ENCODE data around the gene FAM171A2.
"Not testable (repeated sequence)": the region's sequence is repeated elsewhere in the genome, so short reads cannot be mapped to it uniquely, and the experiment has no call there.

Gene FAM171A2

GRCh38 chr17:44363613-44364159 is at the start of gene FAM171A2:
Gene FAM171A2, minus strand, starts transcription at chr17:44363853. Its CDS starts 139 bp downstream, at chr17:44363714.
- peak in 1 of 2 donors; percentile 34 for DNase-seq (ENCODE audit: low read depth in 2 of 2, low spot score in 1 of 2)

- DNase-seq (ENCODE audit: low read depth in 2 of 2, low spot score in 1 of 2), result no peak
These were observed 45.8 kb upstream of the FAM171A2 start for GRCh38 chr17:44409309-44410028.

- DNase-seq (ENCODE audit: low read depth in 2 of 2, low spot score in 1 of 2), result no peak
These were observed 45.1 kb upstream of the FAM171A2 start for GRCh38 chr17:44408786-44409185.

- no peak for DNase-seq (ENCODE audit: low read depth in 2 of 2, low spot score in 1 of 2)
These were observed 39.0 kb upstream of the FAM171A2 start for GRCh38 chr17:44402564-44403172.

- no peak for DNase-seq (ENCODE audit: low read depth in 2 of 2, low spot score in 1 of 2)
These were observed 36.7 kb upstream of the FAM171A2 start for GRCh38 chr17:44400226-44400847.

- DNase-seq (ENCODE audit: low read depth in 2 of 2, low spot score in 1 of 2), result no peak
These were observed 35.3 kb upstream of the FAM171A2 start for GRCh38 chr17:44398692-44399691.

GRCh38 chr17:44397479-44398440 is 34.1 kb upstream of the FAM171A2 start:
- DNase-seq (ENCODE audit: low read depth in 2 of 2, low spot score in 1 of 2), result no peak

GRCh38 chr17:44396946-44397345 is 33.3 kb upstream of the FAM171A2 start:
- no peak for DNase-seq (ENCODE audit: low read depth in 2 of 2, low spot score in 1 of 2)

- DNase-seq (ENCODE audit: low read depth in 2 of 2, low spot score in 1 of 2), result no peak
These were observed 31.2 kb upstream of the FAM171A2 start for GRCh38 chr17:44394833-44395232.

- not testable (repeated sequence) for DNase-seq (ENCODE audit: low read depth in 2 of 2, low spot score in 1 of 2)
These were observed 30.5 kb upstream of the FAM171A2 start for GRCh38 chr17:44394112-44394511.

GRCh38 chr17:44390250-44390870 is 26.7 kb upstream of the FAM171A2 start:
- no peak for DNase-seq (ENCODE audit: low read depth in 2 of 2, low spot score in 1 of 2)

- no peak for DNase-seq (ENCODE audit: low read depth in 2 of 2, low spot score in 1 of 2)
These were observed 26.1 kb upstream of the FAM171A2 start for GRCh38 chr17:44389723-44390202.

- DNase-seq (ENCODE audit: low read depth in 2 of 2, low spot score in 1 of 2), result no peak
These were observed 25.6 kb upstream of the FAM171A2 start, which contains the start of gene ITGA2B for GRCh38 chr17:44389281-44389680. Gene ITGA2B, minus strand, starts transcription at chr17:44389649. Its CDS starts 176 bp downstream, at chr17:44389473.

- no peak for DNase-seq (ENCODE audit: low read depth in 2 of 2, low spot score in 1 of 2)
These were observed 24.2 kb upstream of the FAM171A2 start for GRCh38 chr17:44387804-44388203.

- DNase-seq (ENCODE audit: low read depth in 2 of 2, low spot score in 1 of 2), result no peak
These were observed 22.5 kb upstream of the FAM171A2 start for GRCh38 chr17:44386182-44386525.

- DNase-seq (ENCODE audit: low read depth in 2 of 2, low spot score in 1 of 2), result peak; percentile 66 to 67
These were observed 21.9 kb upstream of the FAM171A2 start for GRCh38 chr17:44385287-44386181.

- DNase-seq (ENCODE audit: low read depth in 2 of 2, low spot score in 1 of 2), result no peak
These were observed 21.2 kb upstream of the FAM171A2 start for GRCh38 chr17:44384823-44385286.

GRCh38 chr17:44384281-44384822 is 20.7 kb upstream of the FAM171A2 start:
- DNase-seq (ENCODE audit: low read depth in 2 of 2, low spot score in 1 of 2), result no peak
